B cell (primary cell): ENCODE data around the gene IFT43. TPM values are rescaled to one million over a fixed set of nuclear protein-coding genes. Genes with fewer than 3 reads are reported as not detected.

Source experiments
- ATAC-seq: fragments of 200-7000 bp; cut with Tn5 transposase; one replicate; pipeline ENCODE4 v1.10.0; 2021; ENCODE audit warnings: low read depth, mild to moderate bottlenecking, moderate number of reproducible peaks, moderate library complexity
- CTCF ChIA-PET: fragments of 350-600 bp; sonication (Branson Sonifier 250); formaldehyde crosslinking; loops from one replicate; lab custom pipeline; 2021; ENCODE audit warnings: antibody characterized with exemption, inconsistent platforms; lab: Charles Lee
- POLR2A ChIA-PET: fragments of 350-600 bp; sonication (Branson Sonifier 250); formaldehyde crosslinking; loops from one replicate; lab custom pipeline; 2021; ENCODE audit warnings: antibody characterized with exemption; lab: Charles Lee
- DNase-seq: peaks from one replicate; pipeline ENCODE4 v3.0.0; 2013
- H2AFZ ChIP-seq: 2 replicates; pipeline ENCODE4 v1.6.1; 2012; ENCODE audit warnings: mild to moderate bottlenecking, low read depth, low read length; ENCODE audit not compliant: insufficient read depth, poor library complexity, severe bottlenecking
- H3K27ac ChIP-seq, 2 donors: 1 replicate in 1 of 2; 2 replicates in 1 of 2; pipeline ENCODE4 v1.5.1; 2012 to 2013; ENCODE audit warnings: low read length in 2 of 2, mild to moderate bottlenecking in 2 of 2, moderate library complexity in 1 of 2
- H3K27me3 ChIP-seq, 4 experiments: fragments of 200-600 bp in 1 of 4; sonication (generic) in 1 of 4; replicated peaks in 1 of 4; 1 replicate in 2 of 4; 2 replicates in 2 of 4; pipeline versions ENCODE4 v1.6.1 to v1.7.0; 2013 to 2016; ENCODE audit warnings: low read length in 3 of 4, mild to moderate bottlenecking in 2 of 4, mixed read lengths in 1 of 4, moderate library complexity in 1 of 4; ENCODE audit not compliant: insufficient read depth in 4 of 4, control insufficient read depth in 3 of 4; ENCODE audit errors: control extremely low read depth in 1 of 4
- H3K36me3 ChIP-seq, 2 experiments: replicated peaks in 1 of 2; 1 replicate in 1 of 2; 2 replicates in 1 of 2; pipeline versions ENCODE4 v1.6.1 to v1.7.1; 2013; ENCODE audit warnings: low read length in 1 of 2; ENCODE audit not compliant: insufficient read depth in 2 of 2, control insufficient read depth in 1 of 2; ENCODE audit errors: control extremely low read depth in 1 of 2, extremely low read depth in 1 of 2
- H3K4me1 ChIP-seq, 2 donors: fragments of 200-600 bp in 1 of 2; sonication (generic) in 1 of 2; 1 replicate in 1 of 2; 2 replicates in 1 of 2; pipeline versions ENCODE4 v1.5.1 to v1.6.1; 2013 to 2017; ENCODE audit warnings: low read length in 2 of 2; ENCODE audit not compliant: control insufficient read depth in 2 of 2, insufficient read depth in 2 of 2
- H3K4me2 ChIP-seq: replicated peaks from 2 replicates; pipeline ENCODE3; 2012; ENCODE audit warnings: mild to moderate bottlenecking, low read depth, low read length; ENCODE audit not compliant: poor library complexity, severe bottlenecking
- H3K4me3 ChIP-seq, 5 experiments: fragments of 200-600 bp in 1 of 5; sonication (generic) in 1 of 5; 1 replicate in 3 of 5; 2 replicates in 2 of 5; pipeline versions ENCODE4 v1.5.1 to v1.7.0; 2011 to 2016; ENCODE audit warnings: low read length in 4 of 5, mild to moderate bottlenecking in 4 of 5, low read depth in 2 of 5, control low read depth in 1 of 5, moderate library complexity in 1 of 5; ENCODE audit not compliant: insufficient read depth in 1 of 5; ENCODE audit errors: control extremely low read depth in 1 of 5, extremely low read depth in 1 of 5
- H3K79me2 ChIP-seq: fragments of 200-600 bp; sonication (generic); one replicate; pipeline ENCODE4 v1.6.0; 2016; ENCODE audit warnings: low read length; ENCODE audit not compliant: control insufficient read depth, insufficient read depth
- H3K9ac ChIP-seq: fragments of 200-600 bp; sonication (generic); 2 replicates; pipeline ENCODE4 v1.6.1; 2017; ENCODE audit warnings: mild to moderate bottlenecking, low read length, moderate library complexity
- H3K9me3 ChIP-seq, 3 donors: one replicate each; pipeline versions ENCODE4 v1.6.1 to v1.7.1; 2013; ENCODE audit warnings: low read length in 2 of 3; ENCODE audit not compliant: control insufficient read depth in 2 of 3, insufficient read depth in 1 of 3; ENCODE audit errors: control extremely low read depth in 1 of 3
- H4K20me1 ChIP-seq: 2 replicates; pipeline ENCODE4 v1.6.0; 2012; ENCODE audit warnings: mild to moderate bottlenecking, low read length; ENCODE audit not compliant: insufficient read depth, control insufficient read depth, poor library complexity, severe bottlenecking
- H3K27ac Mint-ChIP-seq: one replicate; pipeline ENCODE4 v1.8.0; 2021; ENCODE audit warnings: mixed read lengths
- H3K27me3 Mint-ChIP-seq: one replicate; pipeline ENCODE4 v1.8.0; 2021; ENCODE audit warnings: mixed read lengths
- H3K4me1 Mint-ChIP-seq: one replicate; pipeline ENCODE4 v1.8.0; 2021; ENCODE audit warnings: mixed read lengths
- H3K4me3 Mint-ChIP-seq: one replicate; pipeline ENCODE4 v1.8.0; 2021; ENCODE audit warnings: mixed read lengths
- H3K9me3 Mint-ChIP-seq: one replicate; pipeline ENCODE4 v1.8.0; 2022; ENCODE audit warnings: mixed read lengths; ENCODE audit not compliant: insufficient read depth
- EZH2 ChIP-seq: IDR thresholded peaks from 2 replicates; pipeline ENCODE4 v1.6.1; 2012; ENCODE audit warnings: borderline replicate concordance, low read depth, mild to moderate bottlenecking, moderate library complexity, low read length; ENCODE audit not compliant: insufficient read depth, poor library complexity, severe bottlenecking
- WGBS: methylation state at CpG from one replicate; pipeline ENCODE4 v1.1.5; 2013; ENCODE audit warnings: missing lambda C conversion rate; ENCODE audit not compliant: insufficient coverage; 5-methylcytosine and 5-hydroxymethylcytosine counted together
- intact Hi-C: fragments of 100-400 bp; cut with micrococcal nuclease; formaldehyde crosslinking; loops from one replicate; pipeline ENCODE4 v1.10.0; 2022
- polyA plus RNA-seq: library from polyadenylated mRNA; depleted of rRNA; stranded (reverse); fragments of >200 nt; gene quantifications from 2 replicates; pipeline ENCODE4 v1.2.3, GENCODE V29; 2012
- total RNA-seq, 2 donors: library from RNA; stranded (reverse); fragments of 120-200 nt in 1 of 2; gene quantifications; 1 replicate in 1 of 2; 2 replicates in 1 of 2; pipeline versions ENCODE4 v1.2.3 to v1.2.4, GENCODE V29; 2013 to 2022
- TF ChIP-seq, protein P1 (sequence below): fragments of 200-600 bp; IDR thresholded peaks from one replicate; pipeline ENCODE4 v1.8.0; 2022; ENCODE audit warnings: antibody characterized with exemption, mild to moderate bottlenecking

The IFT43 gene
- total and polyA plus RNA-seq, 2 donors (not counting 1 experiment from before 2014, with no cell fraction given) = 14.7 to 21.5 TPM

DNA sequence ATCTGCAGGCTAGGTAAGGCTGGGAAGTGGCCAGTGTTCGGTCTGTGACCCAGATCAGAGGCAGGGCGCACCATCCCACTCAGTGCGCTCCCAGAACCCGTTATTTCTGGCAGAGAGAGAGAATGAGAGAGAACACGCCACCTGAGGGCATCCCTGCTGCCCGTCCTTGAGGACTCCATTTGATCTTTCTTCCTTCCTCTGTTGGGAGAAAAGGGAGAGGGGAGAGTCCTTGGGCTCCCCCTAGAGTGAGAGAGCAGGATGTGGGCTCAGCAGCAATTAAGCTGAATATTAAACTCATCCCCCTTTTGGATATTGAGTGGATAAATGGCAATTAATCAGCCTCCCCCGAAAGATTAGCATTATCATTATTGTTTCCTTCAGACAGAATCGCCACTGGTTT, 70.6 kb downstream of the IFT43 start:
- no peaks in the 10 kb centered on the region for H3K4me1 ChIP-seq
- TF ChIP-seq EZH2 = no peak
- TF ChIP-seq, protein P1, sequence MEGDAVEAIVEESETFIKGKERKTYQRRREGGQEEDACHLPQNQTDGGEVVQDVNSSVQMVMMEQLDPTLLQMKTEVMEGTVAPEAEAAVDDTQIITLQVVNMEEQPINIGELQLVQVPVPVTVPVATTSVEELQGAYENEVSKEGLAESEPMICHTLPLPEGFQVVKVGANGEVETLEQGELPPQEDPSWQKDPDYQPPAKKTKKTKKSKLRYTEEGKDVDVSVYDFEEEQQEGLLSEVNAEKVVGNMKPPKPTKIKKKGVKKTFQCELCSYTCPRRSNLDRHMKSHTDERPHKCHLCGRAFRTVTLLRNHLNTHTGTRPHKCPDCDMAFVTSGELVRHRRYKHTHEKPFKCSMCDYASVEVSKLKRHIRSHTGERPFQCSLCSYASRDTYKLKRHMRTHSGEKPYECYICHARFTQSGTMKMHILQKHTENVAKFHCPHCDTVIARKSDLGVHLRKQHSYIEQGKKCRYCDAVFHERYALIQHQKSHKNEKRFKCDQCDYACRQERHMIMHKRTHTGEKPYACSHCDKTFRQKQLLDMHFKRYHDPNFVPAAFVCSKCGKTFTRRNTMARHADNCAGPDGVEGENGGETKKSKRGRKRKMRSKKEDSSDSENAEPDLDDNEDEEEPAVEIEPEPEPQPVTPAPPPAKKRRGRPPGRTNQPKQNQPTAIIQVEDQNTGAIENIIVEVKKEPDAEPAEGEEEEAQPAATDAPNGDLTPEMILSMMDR = no peak
- H3K4me2 ChIP-seq = no peak overlapping the region
- H3K27ac ChIP-seq = no peak overlapping the region
- H4K20me1 ChIP-seq = peaks cover under 1% of the 10 kb centered on the region
- no peak for ATAC-seq
- no peak for DNase-seq
- H3K36me3 ChIP-seq = peaks cover 3% of the 10 kb centered on the region in 2 experiments
- intact Hi-C loops = no loop called here
- Mint-ChIP-seq H3K27me3 (no peaks in the 10 kb centered on the region), H3K27ac (no peak overlapping the region), H3K4me1 (no peaks in the 10 kb centered on the region), H3K4me3 (no peak overlapping the region), H3K9me3 (no peaks in the 10 kb centered on the region)
- no peaks in the 10 kb centered on the region for H3K27me3 ChIP-seq
- WGBS = 90% methylated on average over 4 of the region's 8 CpGs
- POLR2A ChIA-PET = no interaction called here
- no peak overlapping the region for H3K9ac ChIP-seq
- no peaks in the 10 kb centered on the region for H3K9me3 ChIP-seq
- no peaks in the 10 kb centered on the region for H3K79me2 ChIP-seq
- no peak overlapping the region for H3K4me3 ChIP-seq
- CTCF ChIA-PET = interaction anchor here (1.0 kb wide), 2 partner anchors 11 to 297 kb away, joined by 3 read pairs; no protein-coding TSS in a partner anchor
- H2AFZ ChIP-seq = no peak overlapping the region

DNA sequence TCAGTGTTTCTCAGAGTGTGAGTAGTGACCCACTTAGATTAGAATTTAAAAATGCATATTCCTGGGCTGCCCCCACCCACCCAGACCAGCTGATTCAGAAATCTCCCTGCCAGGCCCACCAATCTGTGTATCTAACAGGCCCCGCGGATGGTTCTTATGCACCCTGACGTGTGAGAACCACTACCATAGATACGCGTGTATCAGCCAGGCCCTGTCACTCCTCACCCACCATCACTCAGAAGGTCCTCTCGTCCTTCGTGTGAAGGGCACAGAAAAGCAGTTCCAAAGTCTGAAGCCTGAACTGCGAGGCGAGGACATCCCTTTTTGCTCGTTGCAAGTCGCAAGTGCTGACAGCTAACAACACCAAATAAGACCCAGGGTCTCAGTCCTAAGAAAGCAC, 72.4 kb downstream of the IFT43 start:
- no peak overlapping the region for H3K4me3 ChIP-seq
- no peak overlapping the region for H2AFZ ChIP-seq
- H3K9ac ChIP-seq = no peak overlapping the region
- ATAC-seq (no peak), DNase-seq (no peak)
- Mint-ChIP-seq H3K27me3 (no peaks in the 10 kb centered on the region), H3K4me1 (no peaks in the 10 kb centered on the region), H3K4me3 (no peak overlapping the region), H3K9me3 (no peaks in the 10 kb centered on the region), H3K27ac (no peak overlapping the region)
- ChIA-PET CTCF (interaction anchor here (0.7 kb wide), 1 partner anchor 294 kb away, joined by 3 read pairs; no protein-coding TSS in a partner anchor), POLR2A (no interaction called here)
- H3K79me2 ChIP-seq = no peaks in the 10 kb centered on the region
- intact Hi-C loops = no loop called here
- peaks cover 3% of the 10 kb centered on the region in 2 experiments for H3K36me3 ChIP-seq
- H4K20me1 ChIP-seq = no peaks in the 10 kb centered on the region
- WGBS = 100% methylated on average over 7 of the region's 11 CpGs
- no peaks in the 10 kb centered on the region for H3K4me1 ChIP-seq
- TF ChIP-seq, protein P1 = no peak
- TF ChIP-seq EZH2 = no peak
- H3K4me2 ChIP-seq = no peak overlapping the region
- H3K9me3 ChIP-seq = no peaks in the 10 kb centered on the region
- H3K27ac ChIP-seq = no peak overlapping the region
- no peaks in the 10 kb centered on the region for H3K27me3 ChIP-seq
